Measurements from ENCODE around the gene TUBA4A.

Gene TUBA4A

GRCh38 chr2:219229305-219230058, 24.2 kb downstream of the TUBA4A start, which contains the start of the genes ANKZF1 and ATG9A:
Gene ANKZF1, plus strand, starts transcription at chr2:219229806. Its CDS starts 452 bp downstream, at chr2:219230258.
Gene ATG9A, minus strand, starts transcription at chr2:219229636. Its CDS starts 1,612 bp downstream, at chr2:219228024.
- peak; percentile 93 to 96 for DNase-seq

GRCh38 chr2:219228911-219229304, 24.8 kb downstream of the TUBA4A start:
- no peak for DNase-seq

GRCh38 chr2:219228041-219228910, 25.4 kb downstream of the TUBA4A start:
- no peak for DNase-seq

GRCh38 chr2:219225350-219225749, 28.4 kb downstream of the TUBA4A start:
- no peak for DNase-seq

GRCh38 chr2:219223831-219224610, 29.7 kb downstream of the TUBA4A start:
- DNase-seq = no peak

GRCh38 chr2:219221957-219222518, 31.7 kb downstream of the TUBA4A start:
- no peak for DNase-seq

- no peak for DNase-seq
Observed at GRCh38 chr2:219220652-219221402, 32.9 kb downstream of the TUBA4A start.

GRCh38 chr2:219219784-219220532, 33.8 kb downstream of the TUBA4A start:
- DNase-seq = no peak

GRCh38 chr2:219218732-219219701, 34.7 kb downstream of the TUBA4A start, which contains the start of gene ABCB6:
Gene ABCB6, minus strand, starts transcription at chr2:219218958. Its CDS starts 285 bp downstream, at chr2:219218673.
- DNase-seq = peak; percentile 78 to 86

- peak; percentile 27 to 30 for DNase-seq
Observed at GRCh38 chr2:219218217-219218731, 35.4 kb downstream of the TUBA4A start.

GRCh38 chr2:219216535-219216915, 37.2 kb downstream of the TUBA4A start:
- no peak for DNase-seq

GRCh38 chr2:219215871-219216534, 37.7 kb downstream of the TUBA4A start:
- DNase-seq = no peak

- no peak for DNase-seq
Observed at GRCh38 chr2:219214786-219215185, 38.9 kb downstream of the TUBA4A start.

- no peak for DNase-seq
Observed at GRCh38 chr2:219214141-219214540, 39.6 kb downstream of the TUBA4A start.

GRCh38 chr2:219213486-219214071, 40.1 kb downstream of the TUBA4A start:
- no peak for DNase-seq

- no peak for DNase-seq
Observed at GRCh38 chr2:219213026-219213415, 40.7 kb downstream of the TUBA4A start.

GRCh38 chr2:219210886-219211362, 42.8 kb downstream of the TUBA4A start:
- DNase-seq = no peak

GRCh38 chr2:219210196-219210885, 43.4 kb downstream of the TUBA4A start:
- no peak for DNase-seq
